ENCODE measurements around the gene PLXDC2. TPM values are rescaled to one million over a fixed set of nuclear protein-coding genes. Genes with fewer than 3 reads are reported as not detected.

The PLXDC2 gene
- total RNA-seq, 1 experiment from 2014 or later = 38.7 TPM

DNA sequence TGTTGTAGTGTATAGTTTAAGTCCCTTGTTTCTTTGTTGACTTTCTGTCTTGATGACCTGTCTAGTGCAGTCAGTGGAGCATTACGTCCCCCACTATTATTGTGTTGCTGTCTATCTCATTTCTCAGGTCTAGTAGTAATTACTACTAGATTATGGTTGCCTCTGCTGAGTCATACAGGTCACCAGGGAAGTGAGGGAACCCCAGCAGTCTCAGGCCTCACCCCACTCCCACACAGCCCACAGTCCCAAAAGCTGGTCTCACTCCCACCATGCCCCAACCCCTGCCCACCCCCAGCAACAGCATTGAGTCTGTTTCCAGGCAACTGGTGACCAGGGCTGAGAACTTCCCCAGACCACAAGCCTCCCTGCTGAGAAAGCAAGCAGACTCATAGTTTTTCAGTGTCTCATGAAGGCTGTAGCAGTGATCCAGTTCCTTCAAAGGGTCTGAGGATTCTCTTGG is 88.0 kb downstream of the PLXDC2 start:
- Histone ChIP-seq H3K27ac (ENCODE audit: insufficient read length, low read depth, low read length) (no peak overlapping the region), H4K91ac (ENCODE audit: insufficient read length, low read depth, low read length) (no peak overlapping the region), H3T11ph (ENCODE audit: low read length) (no peak overlapping the region)

More for the DNA sequence above, 88.0 kb downstream of the PLXDC2 start:
- no peak overlapping the region for H4K8ac ChIP-seq (replicated peaks; ENCODE audit: insufficient read length, low read depth, low read length)
- no peaks in the 10 kb centered on the region for H4K20me1 ChIP-seq (ENCODE audit: control insufficient read depth, insufficient read depth, insufficient read length)
- no peak overlapping the region for H2BK15ac ChIP-seq (ENCODE audit: low read depth, low read length)
- no peak overlapping the region for H3K4me2 ChIP-seq (ENCODE audit: insufficient read depth, insufficient read length, low read length)
- H2BK20ac ChIP-seq (ENCODE audit: low read depth, low read length, poor library complexity, severe bottlenecking) = no peak overlapping the region
- Mint-ChIP-seq H3K4me1 (peaks cover 46 to 53% of the 10 kb centered on the region in 2 experiments), H3K4me3 (no peak overlapping the region), H3K36me3 (ENCODE audit: insufficient read depth in 1 of 3, low read depth in 3 of 3) (peaks cover 0 to 4% (median 0%) of the 10 kb centered on the region in 3 experiments; a peak in 1 of 7 replicates), H3K27ac (peak overlapping the region in 1 of 3 experiments; percentile 21; a peak in 2 of 7 replicates), H3K9me3 (no peaks in the 10 kb centered on the region), H3K27me3 (ENCODE audit: low read depth) (no peaks in the 10 kb centered on the region)
- no peak overlapping the region for H2BK5ac ChIP-seq (ENCODE audit: insufficient read length, low read length)
- no peak overlapping the region for H2AFZ ChIP-seq (ENCODE audit: low read length)
- H3K14ac ChIP-seq (ENCODE audit: insufficient read depth, low read length) = no peak overlapping the region
- no peak overlapping the region for H3K23ac ChIP-seq (ENCODE audit: insufficient read length, low read depth, low read length)
- peaks cover 3% of the 10 kb centered on the region for H3K79me1 ChIP-seq (ENCODE audit: insufficient read depth, low read depth, low read length, poor library complexity, severe bottlenecking)
- TF ChIP-seq, protein P1, sequence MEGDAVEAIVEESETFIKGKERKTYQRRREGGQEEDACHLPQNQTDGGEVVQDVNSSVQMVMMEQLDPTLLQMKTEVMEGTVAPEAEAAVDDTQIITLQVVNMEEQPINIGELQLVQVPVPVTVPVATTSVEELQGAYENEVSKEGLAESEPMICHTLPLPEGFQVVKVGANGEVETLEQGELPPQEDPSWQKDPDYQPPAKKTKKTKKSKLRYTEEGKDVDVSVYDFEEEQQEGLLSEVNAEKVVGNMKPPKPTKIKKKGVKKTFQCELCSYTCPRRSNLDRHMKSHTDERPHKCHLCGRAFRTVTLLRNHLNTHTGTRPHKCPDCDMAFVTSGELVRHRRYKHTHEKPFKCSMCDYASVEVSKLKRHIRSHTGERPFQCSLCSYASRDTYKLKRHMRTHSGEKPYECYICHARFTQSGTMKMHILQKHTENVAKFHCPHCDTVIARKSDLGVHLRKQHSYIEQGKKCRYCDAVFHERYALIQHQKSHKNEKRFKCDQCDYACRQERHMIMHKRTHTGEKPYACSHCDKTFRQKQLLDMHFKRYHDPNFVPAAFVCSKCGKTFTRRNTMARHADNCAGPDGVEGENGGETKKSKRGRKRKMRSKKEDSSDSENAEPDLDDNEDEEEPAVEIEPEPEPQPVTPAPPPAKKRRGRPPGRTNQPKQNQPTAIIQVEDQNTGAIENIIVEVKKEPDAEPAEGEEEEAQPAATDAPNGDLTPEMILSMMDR (conservative IDR thresholded peaks at IDR 0.05) = no peak
- peaks cover 15% of the 10 kb centered on the region; the same call in 1 of the 2 replicates for H3K79me2 ChIP-seq (ENCODE audit: insufficient read depth, low read length)
- no CpG with 5 or more reads among the region's 1 CpG for WGBS (ENCODE audit: extremely low coverage, insufficient read length, low lambda C conversion rate)
- H3K4ac ChIP-seq (ENCODE audit: low read depth, low read length) = no peak overlapping the region
- H4K5ac ChIP-seq (ENCODE audit: insufficient read length, low read depth, low read length) = no peak overlapping the region
- H2BK12ac ChIP-seq (ENCODE audit: insufficient read length, low read depth, low read length) = no peak overlapping the region
- H2AK5ac ChIP-seq (ENCODE audit: insufficient read length, low read length) = no peak overlapping the region
- no peak for DNase-seq
- H3K56ac ChIP-seq (ENCODE audit: insufficient read length, low read depth, low read length) = no peak overlapping the region
- H3K4me1 ChIP-seq (ENCODE audit: insufficient read depth, low read length) = peaks cover 8% of the 10 kb centered on the region; the same call in 1 of the 2 replicates
- no peaks in the 10 kb centered on the region for H3K27me3 ChIP-seq (ENCODE audit: insufficient read depth, low read length)
- H3K23me2 ChIP-seq (ENCODE audit: insufficient read length, low read depth, low read length, poor library complexity, severe bottlenecking) = no peaks in the 10 kb centered on the region
- H2BK120ac ChIP-seq (ENCODE audit: low read depth, low read length, poor library complexity, severe bottlenecking) = no peak overlapping the region
- H3K9ac ChIP-seq (ENCODE audit: extremely low read depth, insufficient read length, low read length) = no peak overlapping the region
- H3K18ac ChIP-seq (ENCODE audit: insufficient read length, low read depth, low read length) = no peak overlapping the region
- H3K9me3 ChIP-seq (ENCODE audit: control insufficient read depth, low read depth, low read length) = no peaks in the 10 kb centered on the region

Measured in H9 (cell line).